ENCODE measurements around the gene PIK3AP1. TPM values are rescaled to one million over a fixed set of nuclear protein-coding genes. Genes with fewer than 3 reads are reported as not detected.

Gene PIK3AP1
- total RNA-seq, 1 experiment from 2014 or later, result 1.7 TPM

- Mint-ChIP-seq H3K9me3 (no peaks in the 10 kb centered on the region), H3K4me3 (no peak overlapping the region), H3K4me1 (peaks cover 21 to 26% of the 10 kb centered on the region in 2 experiments), H3K27ac (no peak overlapping the region; a peak in 1 of 7 replicates), H3K36me3 (ENCODE audit: insufficient read depth in 1 of 3, low read depth in 3 of 3) (peaks cover 9 to 36% (median 34%) of the 10 kb centered on the region in 3 experiments), H3K27me3 (ENCODE audit: low read depth) (no peaks in the 10 kb centered on the region)
- H2AFZ ChIP-seq (ENCODE audit: low read length), result no peak overlapping the region
- H3K4me1 ChIP-seq (ENCODE audit: insufficient read depth, low read length), result no peaks in the 10 kb centered on the region
- H3K4me2 ChIP-seq (ENCODE audit: insufficient read depth, insufficient read length, low read length), result no peak overlapping the region
- H2AK5ac ChIP-seq (ENCODE audit: insufficient read length, low read length), result no peak overlapping the region
- no peak overlapping the region for H3K27ac ChIP-seq (ENCODE audit: insufficient read length, low read depth, low read length)
- H2BK5ac ChIP-seq (ENCODE audit: insufficient read length, low read length), result no peak overlapping the region
- H2BK120ac ChIP-seq (ENCODE audit: low read depth, low read length, poor library complexity, severe bottlenecking), result no peak overlapping the region
- H4K5ac ChIP-seq (ENCODE audit: insufficient read length, low read depth, low read length), result no peak overlapping the region
- H3T11ph ChIP-seq (ENCODE audit: low read length), result no peak overlapping the region
- H3K23ac ChIP-seq (ENCODE audit: insufficient read length, low read depth, low read length), result no peak overlapping the region
- H4K8ac ChIP-seq (replicated peaks; ENCODE audit: insufficient read length, low read depth, low read length), result no peak overlapping the region
- no peaks in the 10 kb centered on the region for H3K27me3 ChIP-seq (ENCODE audit: insufficient read depth, low read length)
- DNase-seq, result no peak
- H3K18ac ChIP-seq (ENCODE audit: insufficient read length, low read depth, low read length), result no peak overlapping the region
- peaks cover 9% of the 10 kb centered on the region; the same call in 1 of the 2 replicates for H3K79me2 ChIP-seq (ENCODE audit: insufficient read depth, low read length)
- H3K14ac ChIP-seq (ENCODE audit: insufficient read depth, low read length), result no peak overlapping the region
- no peaks in the 10 kb centered on the region for H4K20me1 ChIP-seq (ENCODE audit: control insufficient read depth, insufficient read depth, insufficient read length)
- no peaks in the 10 kb centered on the region for H3K9me3 ChIP-seq (ENCODE audit: control insufficient read depth, low read depth, low read length)
- H4K91ac ChIP-seq (ENCODE audit: insufficient read length, low read depth, low read length), result no peak overlapping the region
- H3K9ac ChIP-seq (ENCODE audit: extremely low read depth, insufficient read length, low read length), result no peak overlapping the region
- H3K4ac ChIP-seq (ENCODE audit: low read depth, low read length), result no peak overlapping the region
- no peaks in the 10 kb centered on the region for H3K23me2 ChIP-seq (ENCODE audit: insufficient read length, low read depth, low read length, poor library complexity, severe bottlenecking)
- H2BK12ac ChIP-seq (ENCODE audit: insufficient read length, low read depth, low read length), result no peak overlapping the region
- H2BK20ac ChIP-seq (ENCODE audit: low read depth, low read length, poor library complexity, severe bottlenecking), result no peak overlapping the region
- H2BK15ac ChIP-seq (ENCODE audit: low read depth, low read length), result no peak overlapping the region
- H3K56ac ChIP-seq (ENCODE audit: insufficient read length, low read depth, low read length), result no peak overlapping the region
- H3K79me1 ChIP-seq (ENCODE audit: insufficient read depth, low read depth, low read length, poor library complexity, severe bottlenecking), result peaks cover 3% of the 10 kb centered on the region
- WGBS (ENCODE audit: extremely low coverage, insufficient read length, low lambda C conversion rate), result no CpG with 5 or more reads among the region's 1 CpG
- no peak for TF ChIP-seq CTCF (conservative IDR thresholded peaks at IDR 0.05)
Observed at GRCh38 chr10:96568402-96568801, 151.9 kb downstream of the PIK3AP1 start.

All from H9 (cell line).